GM18909 (cell line): ENCODE results near the gene PRELID2.
"Not testable (repeated sequence)": the region's sequence is repeated elsewhere in the genome, so short reads cannot be mapped to it uniquely, and the experiment has no call there.

Experiments used
- ATAC-seq: cut with Tn5 transposase; IDR thresholded peaks from one replicate; pipeline ENCODE4 v1.9.1; 2021; ENCODE audit warnings: mild to moderate bottlenecking; ENCODE audit not compliant: unreplicated experiment, poor library complexity

PRELID2 gene

GRCh38 chr5:145840458-145841132, 5.5 kb upstream of the PRELID2 start:
- ATAC-seq: no peak

- no peak for ATAC-seq
Measured at GRCh38 chr5:145838276-145838675, 3.1 kb upstream of the PRELID2 start.

- ATAC-seq: not testable (repeated sequence)
Measured at GRCh38 chr5:145836241-145836640, 1.1 kb upstream of the PRELID2 start.

- peak; percentile 6 for ATAC-seq
Measured at GRCh38 chr5:145835848-145836239, 702 bp upstream of the PRELID2 start.

GRCh38 chr5:145834554-145834916, 607 bp downstream of the PRELID2 start:
- ATAC-seq: peak; percentile 4

GRCh38 chr5:145833631-145834200, 1.4 kb downstream of the PRELID2 start:
- no peak for ATAC-seq

- ATAC-seq: no peak
Measured at GRCh38 chr5:145830594-145830993, 4.5 kb downstream of the PRELID2 start.

GRCh38 chr5:145829708-145830361, 5.3 kb downstream of the PRELID2 start:
- no peak for ATAC-seq

GRCh38 chr5:145826895-145827674, 8.1 kb downstream of the PRELID2 start:
- no peak for ATAC-seq

GRCh38 chr5:145825751-145826180, 9.4 kb downstream of the PRELID2 start:
- ATAC-seq: peak; percentile 79

GRCh38 chr5:145824040-145824439, 11.1 kb downstream of the PRELID2 start:
- no peak for ATAC-seq

- no peak for ATAC-seq
Measured at GRCh38 chr5:145818604-145819003, 16.5 kb downstream of the PRELID2 start.

GRCh38 chr5:145812877-145813276, 22.3 kb downstream of the PRELID2 start:
- ATAC-seq: no peak

GRCh38 chr5:145811834-145812625, 23.1 kb downstream of the PRELID2 start:
- ATAC-seq: peak; percentile 46

- no peak for ATAC-seq
Measured at GRCh38 chr5:145806923-145807322, 28.2 kb downstream of the PRELID2 start.

GRCh38 chr5:145805819-145806218, 29.3 kb downstream of the PRELID2 start:
- no peak for ATAC-seq

GRCh38 chr5:145804701-145805100, 30.4 kb downstream of the PRELID2 start:
- ATAC-seq: no peak

- ATAC-seq: no peak
Measured at GRCh38 chr5:145803112-145804004, 31.8 kb downstream of the PRELID2 start.

- ATAC-seq: no peak
Measured at GRCh38 chr5:145801195-145801594, 33.9 kb downstream of the PRELID2 start.
